CD4-positive, CD25-positive, alpha-beta regulatory T cell (primary cell): ENCODE results near the gene PLP2. TPM values are rescaled to one million over a fixed set of nuclear protein-coding genes. Genes with fewer than 3 reads are reported as not detected.

Experiments
- ATAC-seq, 2 donors: fragments of 150-1000 bp; cut with Tn5 transposase; one replicate each; pipeline ENCODE4 v1.10.0; 2021; ENCODE audit warnings: low read depth in 2 of 2, moderate number of reproducible peaks in 2 of 2, moderate library complexity in 1 of 2
- DNase-seq, 3 donors: peaks; one replicate each; pipeline versions ENCODE4 v3.0.0 to v3.0.0-alpha.2; 2012 to 2022; ENCODE audit warnings: mixed read lengths in 1 of 3
- H3K27ac ChIP-seq: one replicate; pipeline ENCODE4 v1.7.0; 2013; ENCODE audit warnings: mild to moderate bottlenecking, low read length; ENCODE audit not compliant: insufficient read depth, poor library complexity, severe bottlenecking
- H3K27me3 ChIP-seq: one replicate; pipeline ENCODE4 v1.7.0; 2013; ENCODE audit warnings: low read length; ENCODE audit not compliant: control insufficient read depth, insufficient read depth
- H3K36me3 ChIP-seq: one replicate; pipeline ENCODE4 v1.7.0; 2013; ENCODE audit warnings: mild to moderate bottlenecking, low read length, moderate library complexity; ENCODE audit not compliant: control insufficient read depth, insufficient read depth
- H3K4me1 ChIP-seq: 2 replicates; pipeline ENCODE4 v1.7.0; 2013; ENCODE audit warnings: mild to moderate bottlenecking, low read length; ENCODE audit not compliant: insufficient read depth, control insufficient read depth, poor library complexity, severe bottlenecking
- H3K4me3 ChIP-seq: one replicate; pipeline ENCODE4 v1.7.0; 2013; ENCODE audit warnings: low read depth, mild to moderate bottlenecking, low read length, moderate library complexity
- H3K9me3 ChIP-seq, 2 experiments: 1 replicate in 1 of 2; 2 replicates in 1 of 2; pipeline ENCODE4 v1.7.0; 2013; ENCODE audit warnings: low read length in 2 of 2, mild to moderate bottlenecking in 1 of 2, moderate library complexity in 1 of 2; ENCODE audit not compliant: control insufficient read depth in 2 of 2
- H3K27ac Mint-ChIP-seq, 3 donors: one replicate each; pipeline ENCODE4 v1.8.0; 2020 to 2022; ENCODE audit warnings: mild to moderate bottlenecking in 3 of 3, mixed read lengths in 3 of 3, moderate library complexity in 2 of 3
- H3K27me3 Mint-ChIP-seq: one replicate; pipeline ENCODE4 v1.8.0; 2022; ENCODE audit warnings: mild to moderate bottlenecking, mixed read lengths
- H3K36me3 Mint-ChIP-seq: one replicate; pipeline ENCODE4 v1.8.0; 2020; ENCODE audit warnings: mixed read lengths
- H3K4me1 Mint-ChIP-seq, 4 donors: one replicate each; pipeline ENCODE4 v1.8.0; 2020 to 2022; ENCODE audit warnings: mixed read lengths in 4 of 4, mild to moderate bottlenecking in 1 of 4
- H3K4me3 Mint-ChIP-seq, 4 donors: one replicate each; pipeline ENCODE4 v1.8.0; 2020 to 2022; ENCODE audit warnings: mild to moderate bottlenecking in 4 of 4, mixed read lengths in 4 of 4, moderate library complexity in 3 of 4
- H3K9me3 Mint-ChIP-seq, 7 donors: one replicate each; pipeline ENCODE4 v1.8.0; 2020 to 2022; ENCODE audit warnings: mixed read lengths in 7 of 7, mild to moderate bottlenecking in 3 of 7, moderate library complexity in 2 of 7
- polyA plus RNA-seq, 4 donors: library from polyadenylated mRNA; unstranded; fragments of 300-500 nt; fragmentation: Illumina TruSeq; gene quantifications; one replicate each; pipeline ENCODE4 v1.2.3, GENCODE V29; 2021
- total RNA-seq: library from RNA; stranded (reverse); gene quantifications from one replicate; pipeline ENCODE4 v1.2.3, GENCODE V29; 2022

PLP2 gene
- total and polyA plus RNA-seq, 5 donors from 2014 or later, result 141 to 354 (median 227) TPM

GRCh38 chrX:49220100-49220499 is 48.4 kb downstream of the PLP2 start:
- no peaks in the 10 kb centered on the region for H3K36me3 Mint-ChIP-seq
- Histone ChIP-seq H3K4me1 (no peaks in the 10 kb centered on the region), H3K4me3 (no peak overlapping the region), H3K36me3 (no peaks in the 10 kb centered on the region), H3K27ac (no peak overlapping the region), H3K9me3 (no peaks in the 10 kb centered on the region), H3K27me3 (no peaks in the 10 kb centered on the region)
- H3K27me3 Mint-ChIP-seq, result no peaks in the 10 kb centered on the region
- peaks cover 0 to 3% (median 1%) of the 10 kb centered on the region in 4 donors for H3K4me1 Mint-ChIP-seq
- H3K4me3 Mint-ChIP-seq, result no peak overlapping the region
- no peak for ATAC-seq
- H3K27ac Mint-ChIP-seq, result no peak overlapping the region
- H3K9me3 Mint-ChIP-seq, result peaks cover 0 to 2% (median 0%) of the 10 kb centered on the region in 7 donors
- DNase-seq, result no peak

DNA sequence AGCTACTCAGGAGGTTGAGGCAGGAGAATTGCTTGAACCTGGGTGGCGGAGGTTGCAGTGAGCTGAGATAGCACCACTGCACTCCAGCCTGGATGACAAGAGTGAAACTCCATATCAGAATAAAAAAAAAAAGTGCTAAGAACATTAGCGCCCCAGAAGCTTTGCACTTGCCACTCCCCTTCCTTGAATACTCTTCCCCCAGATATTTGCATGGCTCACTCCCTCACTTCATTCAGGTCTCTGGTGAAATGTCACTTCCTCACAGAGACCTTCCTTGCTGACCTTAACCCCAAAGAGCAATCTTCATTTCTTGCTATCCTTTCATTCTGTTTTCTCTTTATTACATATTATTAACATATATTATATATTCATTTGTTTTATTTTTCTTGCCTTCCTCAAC is 50.2 kb downstream of the PLP2 start:
- Mint-ChIP-seq H3K36me3 (no peaks in the 10 kb centered on the region), H3K27me3 (no peaks in the 10 kb centered on the region), H3K4me1 (peaks cover 0 to 3% (median 1%) of the 10 kb centered on the region in 4 donors), H3K27ac (no peak overlapping the region), H3K9me3 (peaks cover 0 to 2% (median 0%) of the 10 kb centered on the region in 7 donors), H3K4me3 (no peak overlapping the region)
- DNase-seq (no peak), ATAC-seq (no peak)
- Histone ChIP-seq H3K9me3 (no peaks in the 10 kb centered on the region), H3K27ac (no peak overlapping the region), H3K36me3 (no peaks in the 10 kb centered on the region), H3K4me3 (no peak overlapping the region), H3K27me3 (no peaks in the 10 kb centered on the region), H3K4me1 (no peaks in the 10 kb centered on the region)

Other genes with a start within 250 kb of the PLP2 start
- gene OTUD5, start 214.3 kb upstream of the PLP2 start, total RNA-seq, result 110 TPM
- gene OTUD5, start 214.3 kb upstream of the PLP2 start, polyA plus RNA-seq, result 10 to 100 TPM; 20.2 to 38.2 (median 26.4) TPM
- 2.3 TPM for gene KCND1, start 200.1 kb upstream of the PLP2 start, total RNA-seq
- under 1 TPM; 0.05 to 0.11 (median 0.07) TPM for gene KCND1, start 200.1 kb upstream of the PLP2 start, polyA plus RNA-seq
- gene GRIPAP1, start 169.6 kb upstream of the PLP2 start, total RNA-seq, result 126 TPM
- gene GRIPAP1, start 169.6 kb upstream of the PLP2 start, polyA plus RNA-seq, result 10 to 100 TPM in 1 of 4 donors, 1 to 10 TPM in 3; 8.3 to 10.6 (median 9.2) TPM
- 44.2 TPM for gene TFE3, start 128.5 kb upstream of the PLP2 start, total RNA-seq
- 1 to 10 TPM; 3.4 to 5.1 (median 4.4) TPM for gene TFE3, start 128.5 kb upstream of the PLP2 start, polyA plus RNA-seq
- 10.2 TPM for gene CCDC120, start 112.9 kb upstream of the PLP2 start, total RNA-seq
- gene CCDC120, start 112.9 kb upstream of the PLP2 start, polyA plus RNA-seq, result under 1 TPM; 0.13 to 0.34 (median 0.30) TPM
- 20.4 TPM for gene PRAF2, start 97.9 kb upstream of the PLP2 start, total RNA-seq
- gene PRAF2, start 97.9 kb upstream of the PLP2 start, polyA plus RNA-seq, result 10 to 100 TPM; 40.6 to 49.4 (median 44.0) TPM
- gene WDR45, start 92.0 kb upstream of the PLP2 start, total RNA-seq, result 85.6 TPM
- gene WDR45, start 92.0 kb upstream of the PLP2 start, polyA plus RNA-seq, result 10 to 100 TPM; 62.8 to 72.1 (median 68.2) TPM
- gene GPKOW, start 48.2 kb upstream of the PLP2 start, total RNA-seq, result 17.4 TPM
- gene GPKOW, start 48.2 kb upstream of the PLP2 start, polyA plus RNA-seq, result 10 to 100 TPM; 34.9 to 43.0 (median 37.7) TPM
- 0.57 TPM for gene MAGIX, start 9.1 kb upstream of the PLP2 start, total RNA-seq
- 1 to 10 TPM in 1 of 4 donors, under 1 TPM in 3; 0.49 to 1.0 (median 0.62) TPM for gene MAGIX, start 9.1 kb upstream of the PLP2 start, polyA plus RNA-seq
- gene PRICKLE3, start 14.5 kb downstream of the PLP2 start, total RNA-seq, result 7.3 TPM
- 1 to 10 TPM; 2.7 to 4.7 (median 3.5) TPM for gene PRICKLE3, start 14.5 kb downstream of the PLP2 start, polyA plus RNA-seq
- 1.3 TPM for gene SYP, start 28.3 kb downstream of the PLP2 start, total RNA-seq
- gene SYP, start 28.3 kb downstream of the PLP2 start, polyA plus RNA-seq, result under 1 TPM; 0.67 to 0.95 (median 0.84) TPM
- 0.69 TPM for gene CACNA1F, start 61.4 kb downstream of the PLP2 start, total RNA-seq
- gene CACNA1F, start 61.4 kb downstream of the PLP2 start, polyA plus RNA-seq, result not detected
- gene CCDC22, start 63.6 kb downstream of the PLP2 start, total RNA-seq, result 18.3 TPM
- 10 to 100 TPM; 18.8 to 34.6 (median 28.0) TPM for gene CCDC22, start 63.6 kb downstream of the PLP2 start, polyA plus RNA-seq
- 198 TPM for gene FOXP3, start 92.8 kb downstream of the PLP2 start, total RNA-seq
- gene FOXP3, start 92.8 kb downstream of the PLP2 start, polyA plus RNA-seq, result 100 to 1,000 TPM; 154 to 190 (median 172) TPM
- gene PPP1R3F, start 97.9 kb downstream of the PLP2 start, total RNA-seq, result 19.4 TPM
- gene PPP1R3F, start 97.9 kb downstream of the PLP2 start, polyA plus RNA-seq, result 10 to 100 TPM; 11.8 to 28.0 (median 15.1) TPM
- gene GAGE10, start 131.7 kb downstream of the PLP2 start, total RNA-seq, result not detected
- not detected for gene GAGE10, start 131.7 kb downstream of the PLP2 start, polyA plus RNA-seq
- not detected for gene GAGE12J, start 150.1 kb downstream of the PLP2 start, total RNA-seq
- not detected for gene GAGE12J, start 150.1 kb downstream of the PLP2 start, polyA plus RNA-seq
- gene GAGE13, start 159.7 kb downstream of the PLP2 start, total RNA-seq, result not detected
- not detected for gene GAGE13, start 159.7 kb downstream of the PLP2 start, polyA plus RNA-seq